Stimulated activated CD8-positive, alpha-beta memory T cell treated with anti-CD3 and anti-CD28 coated beads, Interleukin-12 subunit alpha, Interleukin-12 subunit beta, amount 100 ng/mL, for 4 hours (primary cell): ENCODE results near the gene RIPOR3.
"Not testable (repeated sequence)": the region's sequence is repeated elsewhere in the genome, so short reads cannot be mapped to it uniquely, and the experiment has no call there.

ENCODE experiments used
- DNase-seq: peaks from one replicate; pipeline ENCODE4 v3.0.0-alpha.2; 2020; ENCODE audit warnings: low read depth

The RIPOR3 gene

GRCh38 chr20:50551288-50551687, 140.1 kb downstream of the RIPOR3 start:
- DNase-seq: no peak

- DNase-seq: no peak
Measured at GRCh38 chr20:50550531-50550930, 140.8 kb downstream of the RIPOR3 start.

- no peak for DNase-seq
Measured at GRCh38 chr20:50548396-50548795, 142.9 kb downstream of the RIPOR3 start.

GRCh38 chr20:50547964-50548363, 143.4 kb downstream of the RIPOR3 start:
- DNase-seq: no peak

GRCh38 chr20:50546729-50547314, 144.5 kb downstream of the RIPOR3 start:
- no peak for DNase-seq

- no peak for DNase-seq
Measured at GRCh38 chr20:50545126-50545525, 146.2 kb downstream of the RIPOR3 start.

GRCh38 chr20:50543326-50543725, 148.0 kb downstream of the RIPOR3 start:
- no peak for DNase-seq

GRCh38 chr20:50541606-50542041, 149.7 kb downstream of the RIPOR3 start:
- no peak for DNase-seq

GRCh38 chr20:50540620-50541605, 150.4 kb downstream of the RIPOR3 start:
- DNase-seq: no peak

GRCh38 chr20:50539798-50540197, 151.5 kb downstream of the RIPOR3 start:
- DNase-seq: not testable (repeated sequence)

GRCh38 chr20:50538276-50538675, 153.1 kb downstream of the RIPOR3 start:
- no peak for DNase-seq

- DNase-seq: no peak
Measured at GRCh38 chr20:50537546-50538201, 153.7 kb downstream of the RIPOR3 start.

- DNase-seq: no peak
Measured at GRCh38 chr20:50536333-50536732, 155.0 kb downstream of the RIPOR3 start.
